SK-N-SH (cell line): ENCODE measurements around the gene STS. TPM values are rescaled to one million over a fixed set of nuclear protein-coding genes. Genes with fewer than 3 reads are reported as not detected.

Source experiments
- CTCF ChIA-PET: fragments of 300-600, 350-600 bp; formaldehyde crosslinking; extraction: SDS; loops from one replicate; lab custom pipeline; 2021; lab: Yijun Ruan, JAX
- POLR2A ChIA-PET: fragments of 350-600 bp; sonication (Branson Sonifier 250); formaldehyde crosslinking; extraction: SDS; loops from one replicate; lab custom pipeline; 2020; ENCODE audit warnings: antibody characterized with exemption, inconsistent platforms; lab: Yijun Ruan, JAX
- DNase-seq: peaks from one replicate; pipeline ENCODE4 v3.0.0; 2012
- H2AFZ ChIP-seq: fragments of 200-600 bp; sonication (generic); 2 replicates; pipeline ENCODE4 v1.8.1; 2016; ENCODE audit warnings: antibody characterized with exemption, mild to moderate bottlenecking, low read depth
- H3F3A ChIP-seq: fragments of 200-600 bp; sonication (generic); replicated peaks from 2 replicates; pipeline ENCODE3; 2016; ENCODE audit warnings: antibody characterized with exemption, mild to moderate bottlenecking; ENCODE audit not compliant: insufficient read depth
- H3K27ac ChIP-seq, 2 experiments: fragments of 200-500 bp in 1 of 2; fragments of 200-600 bp in 1 of 2; sonication (Bioruptor generic) in 1 of 2; sonication (generic), shearing (Covaris generic) in 1 of 2; 2 replicates each; pipeline versions ENCODE4 v1.5.1 to v1.6.1; 2014 to 2016; ENCODE audit warnings: low read depth in 2 of 2, inconsistent platforms in 1 of 2, low read length in 1 of 2, mild to moderate bottlenecking in 1 of 2, mixed read lengths in 1 of 2
- H3K27me3 ChIP-seq: fragments of 200-600 bp; sonication (generic), shearing (Covaris generic); 2 replicates; pipeline ENCODE4 v1.6.1; 2016; ENCODE audit warnings: mixed run types; ENCODE audit not compliant: insufficient read depth
- H3K36me3 ChIP-seq, 2 experiments: fragments of 200-500 bp in 1 of 2; fragments of 200-600 bp in 1 of 2; sonication (Bioruptor generic) in 1 of 2; sonication (generic) in 1 of 2; replicated peaks in 1 of 2; 2 replicates each; pipeline versions ENCODE3 to v1.5.1; 2014 to 2016; ENCODE audit warnings: low read length in 1 of 2, mild to moderate bottlenecking in 1 of 2; ENCODE audit not compliant: insufficient read depth in 2 of 2, control insufficient read depth in 1 of 2
- H3K4me1 ChIP-seq, 2 experiments: fragments of 200-500 bp in 1 of 2; fragments of 200-600 bp in 1 of 2; sonication (Bioruptor generic) in 1 of 2; sonication (generic), shearing (Covaris generic) in 1 of 2; 2 replicates each; pipeline versions ENCODE4 v1.5.1 to v1.6.1; 2014 to 2016; ENCODE audit warnings: low read depth in 1 of 2, low read length in 1 of 2, mixed run types in 1 of 2; ENCODE audit not compliant: insufficient read depth in 2 of 2, control insufficient read depth in 1 of 2
- H3K4me2 ChIP-seq: fragments of 200-600 bp; sonication (generic), shearing (Covaris generic); 2 replicates; pipeline ENCODE4 v1.6.1; 2017; ENCODE audit warnings: mixed run types
- H3K4me3 ChIP-seq, 2 experiments: fragments of 200-500 bp in 1 of 2; fragments of 200-600 bp in 1 of 2; sonication (Bioruptor generic) in 1 of 2; sonication (generic), shearing (Covaris generic) in 1 of 2; 2 replicates each; pipeline versions ENCODE4 v1.5.1 to v1.8.1; 2014 to 2016; ENCODE audit warnings: low read depth in 2 of 2, inconsistent platforms in 1 of 2, low read length in 1 of 2, mild to moderate bottlenecking in 1 of 2, mixed read lengths in 1 of 2, moderate library complexity in 1 of 2
- H3K79me2 ChIP-seq: fragments of 200-600 bp; sonication (generic); 2 replicates; pipeline ENCODE4 v1.8.1; 2017; ENCODE audit warnings: mild to moderate bottlenecking; ENCODE audit not compliant: insufficient read depth
- H3K9ac ChIP-seq: fragments of 200-600 bp; sonication (generic); 2 replicates; pipeline ENCODE4 v1.6.1; 2017; ENCODE audit warnings: mixed run types
- H3K9me2 ChIP-seq: fragments of 200-600 bp; sonication (generic); 2 replicates; pipeline ENCODE4 v1.6.1; 2017; ENCODE audit warnings: mixed run types
- H3K9me3 ChIP-seq: fragments of 200-600 bp; sonication (generic); 2 replicates; pipeline ENCODE4 v1.6.1; 2017; ENCODE audit warnings: mixed run types, mild to moderate bottlenecking, moderate library complexity
- H4K20me1 ChIP-seq: fragments of 200-600 bp; sonication (generic); 2 replicates; pipeline ENCODE4 v1.6.1; 2017; ENCODE audit warnings: mild to moderate bottlenecking, mixed run types; ENCODE audit not compliant: insufficient read depth
- CTCF ChIP-seq: fragments of 200-600 bp; sonication (generic); IDR thresholded peaks from 2 replicates; pipeline ENCODE4 v1.6.1; 2017; ENCODE audit warnings: antibody characterized with exemption, mild to moderate bottlenecking, moderate library complexity
- EZH2phosphoT487 ChIP-seq: fragments of 200-600 bp; sonication (generic); IDR thresholded peaks from 2 replicates; pipeline ENCODE4 v1.6.1; 2017; ENCODE audit warnings: low read depth, mixed run types, mild to moderate bottlenecking, antibody characterized with exemption, moderate library complexity, borderline replicate concordance
- FOSL2 ChIP-seq: IDR thresholded peaks from 2 replicates; pipeline ENCODE4 v1.4.0; 2012; ENCODE audit warnings: low read depth, mild to moderate bottlenecking, moderate library complexity, borderline replicate concordance
- FOXJ3 ChIP-seq: sonication (generic); formaldehyde crosslinking; IDR thresholded peaks from 2 replicates; pipeline ENCODE4 v1.5.1; 2020; ENCODE audit warnings: mild to moderate bottlenecking, missing genetic modification reagents
- FOXM1 ChIP-seq: IDR thresholded peaks from 2 replicates; pipeline ENCODE4 v1.4.0; 2012; ENCODE audit warnings: low read depth, mild to moderate bottlenecking
- GABPA ChIP-seq: IDR thresholded peaks from 2 replicates; pipeline ENCODE4 v1.4.0; 2012; ENCODE audit warnings: low read depth, mild to moderate bottlenecking
- MAX ChIP-seq: IDR thresholded peaks from 2 replicates; pipeline ENCODE4 v1.4.0; 2012; ENCODE audit warnings: low read depth
- MXI1 ChIP-seq: IDR thresholded peaks from 2 replicates; pipeline ENCODE4 v1.6.1; 2012; ENCODE audit warnings: mild to moderate bottlenecking, low read depth, low read length, improper control_type of control experiment
- POLR2AphosphoS5 ChIP-seq: IDR thresholded peaks from 2 replicates; pipeline ENCODE4 v1.6.1; 2012; ENCODE audit warnings: low read depth, low read length
- REST ChIP-seq: IDR thresholded peaks from 2 replicates; pipeline ENCODE4 v1.6.1; 2012; ENCODE audit warnings: mild to moderate bottlenecking, low read depth, low read length, moderate library complexity
- TEAD4 ChIP-seq: IDR thresholded peaks from 2 replicates; pipeline ENCODE4 v1.4.0; 2012; ENCODE audit warnings: mild to moderate bottlenecking, borderline replicate concordance; ENCODE audit not compliant: insufficient read depth
- USF1 ChIP-seq: IDR thresholded peaks from 2 replicates; pipeline ENCODE4 v1.4.0; 2012; ENCODE audit warnings: low read depth, borderline replicate concordance
- ZBTB33 ChIP-seq: IDR thresholded peaks from 2 replicates; pipeline ENCODE4 v1.4.0; 2012; ENCODE audit warnings: low read depth, borderline replicate concordance
- WGBS: methylation state at CpG from one replicate; pipeline ENCODE4 v1.1.6; 2017; ENCODE audit warnings: low lambda C conversion rate; 5-methylcytosine and 5-hydroxymethylcytosine counted together
- polyA plus RNA-seq, 3 experiments: library from polyadenylated mRNA; depleted of rRNA; stranded (reverse); fragments of >200 nt; gene quantifications; 2 replicates each; pipeline ENCODE4 v1.2.3, GENCODE V29; 2012

The STS gene
- polyA plus RNA-seq, 1 of the 3 experiments (the other 2 are of a cell fraction): 1.1 TPM

GRCh38 chrX:7179446-7179845, 31.9 kb downstream of the STS start:
- no peak for DNase-seq
- ChIA-PET POLR2A (no interaction called here), CTCF (no interaction called here)
- TF ChIP-seq MAX (no peak), REST (no peak), EZH2phosphoT487 (no peak), FOXM1 (no peak), TEAD4 (no peak), MXI1 (no peak), POLR2AphosphoS5 (no peak), FOSL2 (no peak)
- Histone ChIP-seq H3K4me3 (no peak overlapping the region), H3K4me2 (no peak overlapping the region), H3F3A (no peaks in the 10 kb centered on the region), H3K27me3 (no peaks in the 10 kb centered on the region), H3K79me2 (no peaks in the 10 kb centered on the region), H3K27ac (no peak overlapping the region), H2AFZ (no peak overlapping the region), H3K36me3 (no peaks in the 10 kb centered on the region), H3K4me1 (no peaks in the 10 kb centered on the region), H4K20me1 (no peaks in the 10 kb centered on the region), H3K9me2 (no peaks in the 10 kb centered on the region), H3K9ac (no peak overlapping the region), H3K9me3 (no peaks in the 10 kb centered on the region)
- 55% methylated on average over 2 of the region's 2 CpGs for WGBS

- no peak for TF ChIP-seq GABPA
- TF ChIP-seq USF1: no peak
- TF ChIP-seq REST: no peak
- no peak for TF ChIP-seq CTCF
- no peak for TF ChIP-seq ZBTB33
- TF ChIP-seq FOXJ3: no peak
- Histone ChIP-seq H3K9me3 (no peaks in the 10 kb centered on the region), H3K27me3 (no peaks in the 10 kb centered on the region), H3K4me2 (no peak overlapping the region), H3K36me3 (no peaks in the 10 kb centered on the region), H4K20me1 (no peaks in the 10 kb centered on the region), H3F3A (no peaks in the 10 kb centered on the region), H2AFZ (no peak overlapping the region), H3K9ac (no peak overlapping the region), H3K9me2 (no peaks in the 10 kb centered on the region), H3K27ac (no peak overlapping the region), H3K79me2 (no peaks in the 10 kb centered on the region), H3K4me1 (no peaks in the 10 kb centered on the region), H3K4me3 (no peak overlapping the region)
- 17% methylated on average over 2 of the region's 3 CpGs for WGBS
- ChIA-PET POLR2A (no interaction called here), CTCF (no interaction called here)
- no peak for DNase-seq
Measured at GRCh38 chrX:7184816-7185215, 37.3 kb downstream of the STS start.
